Transverse colon (tissue), 3 donors: Measurements from ENCODE around the gene APOBEC3H.

Source experiments
- EP300 ChIP-seq: sonication (generic); formaldehyde crosslinking; IDR thresholded peaks from one replicate; pipeline ENCODE4 v1.6.1; 2017; ENCODE audit warnings: antibody characterized with exemption, low read depth
- TF ChIP-seq, protein P1 (sequence below), 5 experiments: fragments of 200-600 bp in 3 of 5; fragments of 450-650 bp in 2 of 5; sonication (generic) in 3 of 5; IDR thresholded peaks; 1 replicate in 2 of 5; 2 replicates in 3 of 5; pipeline ENCODE4 v1.5.1; 2016 to 2017; ENCODE audit warnings: antibody characterized with exemption in 5 of 5, inconsistent platforms in 3 of 5, mild to moderate bottlenecking in 2 of 5, moderate library complexity in 1 of 5

DNA sequence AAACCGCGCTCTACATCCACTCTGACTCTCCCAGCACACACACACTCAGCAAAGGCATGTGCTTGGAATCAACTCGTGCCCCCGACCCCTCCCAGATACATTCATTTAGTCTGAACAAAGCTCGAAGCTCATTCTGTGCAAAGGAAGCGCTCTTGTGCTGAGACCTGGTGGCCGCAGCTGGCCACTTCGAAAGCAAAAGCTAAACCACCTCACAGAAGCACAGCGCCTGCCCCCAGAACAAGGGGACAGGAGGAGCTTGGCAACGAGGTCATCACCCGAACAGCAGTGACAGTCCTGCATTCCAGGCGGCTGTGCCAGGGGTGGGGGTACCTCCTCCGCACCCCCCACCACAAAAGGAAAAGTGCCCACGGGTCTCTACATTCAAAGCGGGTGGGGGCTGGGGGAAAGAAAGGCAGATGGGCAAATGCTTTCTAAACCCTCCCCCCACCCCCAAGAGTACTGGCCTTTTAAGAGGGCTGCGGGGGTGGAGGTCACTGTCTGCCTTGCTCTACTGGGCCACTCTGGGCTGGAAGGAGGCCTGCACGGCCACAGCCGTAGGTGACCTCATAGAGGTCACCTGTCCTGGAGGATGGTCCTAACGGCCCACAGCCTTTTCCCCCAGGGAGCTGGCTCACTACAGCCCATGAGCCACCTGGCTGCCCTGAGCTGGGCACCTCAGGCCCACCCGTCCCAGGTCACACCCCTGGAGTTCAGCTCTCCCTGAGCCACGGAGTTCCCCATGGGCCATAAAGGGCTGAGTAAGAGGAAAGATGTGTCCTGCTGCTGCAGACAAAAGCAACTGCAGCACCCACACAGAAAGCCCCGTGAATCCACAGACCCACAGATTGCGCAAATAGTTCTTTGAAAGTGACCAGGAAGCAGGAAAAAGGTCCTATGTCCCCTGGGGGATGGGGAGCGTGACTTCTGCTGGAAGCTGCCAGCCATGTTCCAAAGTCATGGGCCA, 34.1 kb downstream of the APOBEC3H start:
- TF ChIP-seq, protein P1, sequence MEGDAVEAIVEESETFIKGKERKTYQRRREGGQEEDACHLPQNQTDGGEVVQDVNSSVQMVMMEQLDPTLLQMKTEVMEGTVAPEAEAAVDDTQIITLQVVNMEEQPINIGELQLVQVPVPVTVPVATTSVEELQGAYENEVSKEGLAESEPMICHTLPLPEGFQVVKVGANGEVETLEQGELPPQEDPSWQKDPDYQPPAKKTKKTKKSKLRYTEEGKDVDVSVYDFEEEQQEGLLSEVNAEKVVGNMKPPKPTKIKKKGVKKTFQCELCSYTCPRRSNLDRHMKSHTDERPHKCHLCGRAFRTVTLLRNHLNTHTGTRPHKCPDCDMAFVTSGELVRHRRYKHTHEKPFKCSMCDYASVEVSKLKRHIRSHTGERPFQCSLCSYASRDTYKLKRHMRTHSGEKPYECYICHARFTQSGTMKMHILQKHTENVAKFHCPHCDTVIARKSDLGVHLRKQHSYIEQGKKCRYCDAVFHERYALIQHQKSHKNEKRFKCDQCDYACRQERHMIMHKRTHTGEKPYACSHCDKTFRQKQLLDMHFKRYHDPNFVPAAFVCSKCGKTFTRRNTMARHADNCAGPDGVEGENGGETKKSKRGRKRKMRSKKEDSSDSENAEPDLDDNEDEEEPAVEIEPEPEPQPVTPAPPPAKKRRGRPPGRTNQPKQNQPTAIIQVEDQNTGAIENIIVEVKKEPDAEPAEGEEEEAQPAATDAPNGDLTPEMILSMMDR (IDR thresholded peaks at IDR 0.05) = no peak
- TF ChIP-seq EP300 = no peak
